UCSD-AML1 (cell line): ENCODE measurements around the gene CDH23.
A peak's percentile ranks its signal among the peaks of the same experiment; 100 is the strongest.

Experiments
- DNase-seq: peaks from one replicate; lab custom pipeline; 2025; ENCODE audit not compliant: unreplicated experiment; lab: John Stamatoyannopoulos, UW

CDH23 gene

GRCh38 chr10:71715026-71715425, 318.3 kb downstream of the CDH23 start:
- DNase-seq: no peak

GRCh38 chr10:71715860-71716259, 319.1 kb downstream of the CDH23 start:
- DNase-seq: no peak

- DNase-seq: no peak
Observed at GRCh38 chr10:71716426-71716825, 319.7 kb downstream of the CDH23 start.

GRCh38 chr10:71717056-71717455, 320.3 kb downstream of the CDH23 start:
- no peak for DNase-seq

- DNase-seq: no peak
Observed at GRCh38 chr10:71717551-71717951, 320.8 kb downstream of the CDH23 start.

- no peak for DNase-seq
Observed at GRCh38 chr10:71718165-71718698, 321.5 kb downstream of the CDH23 start.

GRCh38 chr10:71719042-71719441, 322.3 kb downstream of the CDH23 start:
- no peak for DNase-seq

GRCh38 chr10:71719464-71720201, 322.9 kb downstream of the CDH23 start, which contains the start of gene C10orf105:
Gene C10orf105 (minus strand): TSS chr10:71719778. CDS start chr10:71716337, 3,441 bp downstream.
- DNase-seq: no peak

GRCh38 chr10:71720288-71720687, 323.6 kb downstream of the CDH23 start:
- no peak for DNase-seq

GRCh38 chr10:71721313-71721712, 324.6 kb downstream of the CDH23 start:
- no peak for DNase-seq

- no peak for DNase-seq
Observed at GRCh38 chr10:71722849-71723248, 326.1 kb downstream of the CDH23 start.

- DNase-seq: no peak
Observed at GRCh38 chr10:71723311-71723710, 326.6 kb downstream of the CDH23 start.

GRCh38 chr10:71724539-71724938, 327.8 kb downstream of the CDH23 start:
- no peak for DNase-seq

- DNase-seq: no peak
Observed at GRCh38 chr10:71725249-71725648, 328.5 kb downstream of the CDH23 start.

GRCh38 chr10:71725998-71726579, 329.4 kb downstream of the CDH23 start:
- DNase-seq: no peak

- DNase-seq: no peak
Observed at GRCh38 chr10:71726580-71727104, 329.9 kb downstream of the CDH23 start.

- peak; percentile 71 for DNase-seq
Observed at GRCh38 chr10:71727105-71727737, 330.5 kb downstream of the CDH23 start.

- peak; percentile 71 for DNase-seq
Observed at GRCh38 chr10:71727738-71728737, 331.3 kb downstream of the CDH23 start.

GRCh38 chr10:71729161-71729636, 332.5 kb downstream of the CDH23 start:
- peak; percentile 49 for DNase-seq

- no peak for DNase-seq
Observed at GRCh38 chr10:71731791-71732190, 335.1 kb downstream of the CDH23 start.
